HepG2 (cell line): ENCODE measurements around the gene DDIT4. TPM values are rescaled to one million over a fixed set of nuclear protein-coding genes. Genes with fewer than 3 reads are reported as not detected.

Experiments
- ATAC-seq: fragments of 200-7000 bp; cut with Tn5 transposase; 3 replicates; pipeline ENCODE4 v1.9.1; 2020; ENCODE audit warnings: mild to moderate bottlenecking, moderate library complexity
- BruUV-seq: library from RNA; stranded (reverse); fragments of 400-500 nt; replicated peaks from 2 replicates; lab custom pipeline; 2021; lab: Mats Ljungman, UMichigan
- CTCF ChIA-PET: fragments of 300-600 bp; formaldehyde crosslinking; extraction: SDS; loops from one replicate; lab custom pipeline; 2021; ENCODE audit warnings: low total read pairs, inconsistent platforms, low intra/inter-chr PET ratio; lab: Yijun Ruan, JAX
- POLR2A ChIA-PET: fragments of 350-600 bp; sonication (Branson Sonifier 250); formaldehyde crosslinking; loops from one replicate; lab custom pipeline; 2020; ENCODE audit warnings: antibody characterized with exemption, inconsistent platforms; lab: Yijun Ruan, JAX
- DNase-seq: peaks from one replicate; pipeline ENCODE4 v3.0.0-alpha.2; 2015; ENCODE audit warnings: low spot score
- FAIRE-seq: peaks from 3 replicates; lab custom pipeline; 2011; peaks lifted over from hg19 to GRCh38; lab: Jason Lieb, UNC
- H2AFZ ChIP-seq: one replicate; pipeline ENCODE4 v1.6.1; 2011; ENCODE audit warnings: low read length, inconsistent platforms
- H3K27ac ChIP-seq: fragments of 300-600 bp; 3 replicates; pipeline ENCODE4 v1.8.0; 2011; ENCODE audit warnings: mixed run types, mild to moderate bottlenecking, mixed read lengths, low read length, inconsistent platforms; ENCODE audit not compliant: insufficient read depth; ENCODE audit errors: extremely low read length
- H3K27me3 ChIP-seq, 2 experiments: fragments of 200-600 bp in 1 of 2; 2 replicates in 1 of 2; 3 replicates in 1 of 2; pipeline versions ENCODE4 v1.6.0 to v1.8.0; 2011; ENCODE audit warnings: low read length in 2 of 2, mild to moderate bottlenecking in 2 of 2, moderate library complexity in 2 of 2, inconsistent platforms in 1 of 2; ENCODE audit not compliant: insufficient read depth in 2 of 2, control insufficient read depth in 1 of 2
- H3K36me3 ChIP-seq, 2 experiments: fragments of 200-600 bp in 1 of 2; replicated peaks in 1 of 2; 2 replicates in 1 of 2; 3 replicates in 1 of 2; pipeline versions ENCODE4 v1.5.1 to v1.8.0; 2011; ENCODE audit warnings: low read length in 2 of 2, inconsistent platforms in 1 of 2; ENCODE audit not compliant: insufficient read depth in 2 of 2, control insufficient read depth in 1 of 2
- H3K4me1 ChIP-seq: 2 replicates; pipeline ENCODE4 v1.5.1; 2012; ENCODE audit warnings: low read length, inconsistent platforms; ENCODE audit not compliant: insufficient read depth
- H3K4me2 ChIP-seq: 2 replicates; pipeline ENCODE4 v1.6.0; 2011; ENCODE audit warnings: low read depth, low read length, inconsistent platforms
- H3K4me3 ChIP-seq, 3 experiments: fragments of 200-600 bp in 1 of 3; sonication (generic), shearing (Covaris generic) in 1 of 3; replicated peaks in 1 of 3; 2 replicates each; pipeline ENCODE4 v1.5.1; 2011 to 2016; ENCODE audit warnings: low read length in 3 of 3, inconsistent platforms in 2 of 3, low read depth in 2 of 3, mild to moderate bottlenecking in 2 of 3, control low read depth in 1 of 3, mixed read lengths in 1 of 3; ENCODE audit not compliant: insufficient read depth in 1 of 3
- H3K79me2 ChIP-seq: one replicate; pipeline ENCODE4 v1.6.1; 2011; ENCODE audit warnings: low read length, inconsistent platforms; ENCODE audit not compliant: insufficient read depth
- H3K9ac ChIP-seq: 2 replicates; pipeline ENCODE4 v1.6.0; 2011; ENCODE audit warnings: mild to moderate bottlenecking, low read depth, low read length, inconsistent platforms; ENCODE audit not compliant: insufficient read depth
- H3K9me3 ChIP-seq: 2 replicates; pipeline ENCODE4 v1.5.1; 2012; ENCODE audit warnings: mild to moderate bottlenecking, low read length
- H4K20me1 ChIP-seq: 2 replicates; pipeline ENCODE4 v1.6.0; 2011; ENCODE audit warnings: inconsistent platforms, mild to moderate bottlenecking, low read length, moderate library complexity; ENCODE audit not compliant: insufficient read depth
- CENPT ChIP-seq: sonication (generic); formaldehyde crosslinking; IDR thresholded peaks from 2 replicates; pipeline ENCODE4 v1.8.0; 2022; ENCODE audit warnings: low read depth, mild to moderate bottlenecking, moderate library complexity, missing genetic modification reagents
- EP300 ChIP-seq, 3 experiments: sonication (generic) in 1 of 3; formaldehyde crosslinking in 1 of 3; IDR thresholded peaks; 2 replicates each; pipeline versions ENCODE4 v1.5.1 to v1.6.1; 2011 to 2020; ENCODE audit warnings: low read depth in 2 of 3, low read length in 2 of 3, borderline replicate concordance in 1 of 3, improper control_type of control experiment in 1 of 3, mild to moderate bottlenecking in 1 of 3, missing genetic modification reagents in 1 of 3, moderate library complexity in 1 of 3
- HNF4A ChIP-seq: sonication (generic); formaldehyde crosslinking; IDR thresholded peaks from 2 replicates; pipeline ENCODE4 v1.4.0; 2020; ENCODE audit warnings: missing genetic modification reagents
- IRF9 ChIP-seq: sonication (generic); formaldehyde crosslinking; IDR thresholded peaks from 2 replicates; pipeline ENCODE4 v1.8.0; 2022; ENCODE audit warnings: missing genetic modification reagents, mild to moderate bottlenecking, borderline replicate concordance
- MXD4 ChIP-seq: IDR thresholded peaks from 2 replicates; pipeline ENCODE4 v1.6.1; 2016; ENCODE audit warnings: mild to moderate bottlenecking, missing biosample characterization, missing genetic modification reagents
- MZF1 ChIP-seq: sonication (generic); formaldehyde crosslinking; IDR thresholded peaks from 2 replicates; pipeline ENCODE4 v1.8.1; 2023; ENCODE audit warnings: mild to moderate bottlenecking, missing genetic modification reagents, borderline replicate concordance
- SALL1 ChIP-seq: sonication (generic); formaldehyde crosslinking; IDR thresholded peaks from 2 replicates; pipeline ENCODE4 v1.8.0; 2022; ENCODE audit warnings: mild to moderate bottlenecking, missing genetic modification reagents
- SYNCRIP ChIP-seq: fragments of 200-400 bp; formaldehyde crosslinking; IDR thresholded peaks from 2 replicates; pipeline ENCODE4 v1.6.1; 2018; ENCODE audit warnings: mild to moderate bottlenecking, low read depth, low read length; ENCODE audit not compliant: insufficient read depth
- TOE1 ChIP-seq: sonication (generic); formaldehyde crosslinking; IDR thresholded peaks from 2 replicates; pipeline ENCODE4 v1.4.0; 2020; ENCODE audit warnings: mild to moderate bottlenecking, missing genetic modification reagents
- YEATS2 ChIP-seq: sonication (generic); formaldehyde crosslinking; IDR thresholded peaks from 2 replicates; pipeline ENCODE4 v1.4.0; 2020; ENCODE audit warnings: missing genetic modification reagents, borderline replicate concordance
- ZBED4 ChIP-seq: sonication (generic); formaldehyde crosslinking; IDR thresholded peaks from 2 replicates; pipeline ENCODE4 v1.4.0; 2020; ENCODE audit warnings: missing genetic modification reagents, borderline replicate concordance
- ZKSCAN8 ChIP-seq: IDR thresholded peaks from 2 replicates; pipeline ENCODE4 v1.6.1; 2016; ENCODE audit warnings: borderline replicate concordance, missing genetic modification reagents, missing compliant biosample characterization
- ZMYM3 ChIP-seq: sonication (generic); formaldehyde crosslinking; IDR thresholded peaks from 2 replicates; pipeline ENCODE4 v1.5.1; 2020; ENCODE audit warnings: mild to moderate bottlenecking, missing genetic modification reagents
- ZNF281 ChIP-seq: sonication (generic); formaldehyde crosslinking; IDR thresholded peaks from 2 replicates; pipeline ENCODE4 v1.4.0; 2020; ENCODE audit warnings: missing genetic modification reagents, borderline replicate concordance
- WGBS: methylation state at CpG from one replicate; pipeline ENCODE4 v1.1.6; 2017; ENCODE audit warnings: low lambda C conversion rate; 5-methylcytosine and 5-hydroxymethylcytosine counted together
- in situ Hi-C: cut with HindIII; loops from 2 replicates; pipeline ENCODE4 v1.10.0; 2017; ENCODE audit warnings: low pct_unique_long_range_greater_than_20kb; ENCODE audit not compliant: extremely low pct_ligation_motif_present
- intact Hi-C: fragments of 100-400 bp; cut with micrococcal nuclease; formaldehyde crosslinking; loops from one replicate; pipeline ENCODE4 v1.10.0; 2022; ENCODE audit not compliant: unreplicated experiment
- polyA plus RNA-seq, 8 experiments: library from polyadenylated mRNA; depleted of rRNA in 3 of 8; stranded (reverse) in 7 of 8; unstranded in 1 of 8; fragments of >200 nt; fragmentation: Illumina TruSeq in 4 of 8; extraction: Trizol in 4 of 8; gene quantifications; 2 replicates each; pipeline versions ENCODE4 v1.2.1 to v1.2.3, GENCODE V29; 2011 to 2016; ENCODE audit warnings: low read depth in 4 of 8, missing spikeins in 1 of 8, mixed read lengths in 1 of 8; ENCODE audit not compliant: insufficient read depth in 1 of 8
- total RNA-seq, 5 experiments: library from RNA; depleted of rRNA; stranded (reverse); fragments of >200 nt; fragmentation: Illumina TruSeq; extraction: Trizol; gene quantifications; 2 replicates each; pipeline ENCODE4 v1.2.3, GENCODE V29; 2016; ENCODE audit warnings: low read depth in 1 of 5

Gene DDIT4
- total and polyA plus RNA-seq, 2 of the 13 experiments (the other 11 are each of a cell fraction or from before 2014, with no cell fraction given): 35.6 to 40.7 TPM

GRCh38 chr10:72277996-72278667, 4.4 kb downstream of the DDIT4 start:
- Histone ChIP-seq H3K27ac (no peak overlapping the region), H3K9me3 (no peaks in the 10 kb centered on the region), H3K9ac (no peak overlapping the region), H2AFZ (no peak overlapping the region), H3K4me1 (peaks cover 41% of the 10 kb centered on the region), H3K36me3 (peaks cover 2 to 13% of the 10 kb centered on the region in 2 experiments; a peak in 3 of 5 replicates), H4K20me1 (peaks cover 26% of the 10 kb centered on the region), H3K4me2 (peak overlapping the region; percentile 24; the same call in 1 of the 2 replicates), H3K79me2 (peaks cover 23% of the 10 kb centered on the region), H3K27me3 (no peaks in the 10 kb centered on the region; a peak in 1 of 5 replicates), H3K4me3 (no peak overlapping the region)
- in situ Hi-C loops: loop anchor here (5.0 kb wide), 1 partner anchor 49 kb away; no protein-coding TSS in a partner anchor
- FAIRE-seq (no peak), ATAC-seq (no peak), DNase-seq (peak; percentile 71)
- intact Hi-C loops: no loop called here
- BruUV-seq: no TSS peak
- POLR2A ChIA-PET: interaction anchor here (0.9 to 8.5 kb wide), 7 partner anchors 17 to 56 kb away, joined by 3 to 322 read pairs (median 7); no protein-coding TSS in a partner anchor
- CTCF ChIA-PET: no interaction called here
- WGBS: 68% methylated on average over 3 of the region's 3 CpGs
- TF ChIP-seq YEATS2 (CRISPR knock-in tag) (0 out of 2 replicates have a peak, but pooled peaks have one; percentile 14), ZNF281 (CRISPR knock-in tag) (peak; percentile 84), TOE1 (CRISPR knock-in tag) (no peak), CENPT (CRISPR knock-in tag) (no peak), ZBED4 (CRISPR knock-in tag) (no peak), EP300 (IDR thresholded peaks at IDR 0.05; ENCODE audit: low read depth in 2 of 2, low read length in 2 of 2) (0 out of 4 replicates have a peak, but pooled peaks of 1 of the 2 experiments have one; percentile 15), EP300 (CRISPR knock-in tag; IDR thresholded peaks at IDR 0.05; ENCODE audit: borderline replicate concordance) (no peak), SALL1 (CRISPR knock-in tag) (no peak), HNF4A (CRISPR knock-in tag) (0 out of 2 replicates have a peak, but pooled peaks have one; percentile 7), ZMYM3 (CRISPR knock-in tag) (0 out of 2 replicates have a peak, but pooled peaks have one; percentile 19), IRF9 (CRISPR knock-in tag) (no peak), MXD4 (CRISPR knock-in tag) (no peak), SYNCRIP (no peak), ZKSCAN8 (CRISPR knock-in tag) (no peak), MZF1 (CRISPR knock-in tag) (no peak)
